22Rv1 (cell line): ENCODE measurements around the gene KRTAP10-9.

Source experiments
- CTCF ChIP-seq: fragments of 450-650 bp; IDR thresholded peaks from 2 replicates; pipeline ENCODE4 v1.5.1; 2017; ENCODE audit warnings: mild to moderate bottlenecking
- ZFX ChIP-seq: fragments of 450-650 bp; IDR thresholded peaks from 2 replicates; pipeline ENCODE4 v1.6.1; 2017; ENCODE audit warnings: antibody characterized with exemption, borderline replicate concordance

- TF ChIP-seq CTCF, result no peak
- TF ChIP-seq ZFX, result no peak
These were observed 21.8 kb downstream of the KRTAP10-9 start for GRCh38 chr21:44648557-44649311.
